GM18519 (cell line): ENCODE data around the gene RIMKLA.

Experiments used
- ATAC-seq: cut with Tn5 transposase; IDR thresholded peaks from one replicate; pipeline ENCODE4 v1.9.1; 2021; ENCODE audit warnings: mild to moderate bottlenecking, moderate library complexity; ENCODE audit not compliant: unreplicated experiment, low FRiP score

The RIMKLA gene

GRCh38 chr1:42424201-42424600, 43.6 kb downstream of the RIMKLA start:
- ATAC-seq = no peak

- no peak for ATAC-seq
Measured at GRCh38 chr1:42427240-42427639, 46.6 kb downstream of the RIMKLA start.

GRCh38 chr1:42429603-42430002, 49.0 kb downstream of the RIMKLA start:
- no peak for ATAC-seq

- no peak for ATAC-seq
Measured at GRCh38 chr1:42430286-42431135, 49.9 kb downstream of the RIMKLA start.

- no peak for ATAC-seq
Measured at GRCh38 chr1:42431514-42431913, 50.9 kb downstream of the RIMKLA start.

- no peak for ATAC-seq
Measured at GRCh38 chr1:42432714-42433113, 52.1 kb downstream of the RIMKLA start.

- ATAC-seq = no peak
Measured at GRCh38 chr1:42433369-42433768, 52.8 kb downstream of the RIMKLA start.

GRCh38 chr1:42434340-42434739, 53.7 kb downstream of the RIMKLA start:
- ATAC-seq = no peak

GRCh38 chr1:42439940-42440339, 59.3 kb downstream of the RIMKLA start:
- ATAC-seq = no peak

- ATAC-seq = no peak
Measured at GRCh38 chr1:42442662-42443061, 62.1 kb downstream of the RIMKLA start.

GRCh38 chr1:42449256-42449655, 68.7 kb downstream of the RIMKLA start:
- no peak for ATAC-seq

- no peak for ATAC-seq
Measured at GRCh38 chr1:42450061-42450460, 69.5 kb downstream of the RIMKLA start.

GRCh38 chr1:42453386-42453785, 72.8 kb downstream of the RIMKLA start:
- no peak for ATAC-seq

GRCh38 chr1:42454403-42454802, 73.8 kb downstream of the RIMKLA start:
- no peak for ATAC-seq

- ATAC-seq = peak; percentile 71
Measured at GRCh38 chr1:42456010-42456753, 75.6 kb downstream of the RIMKLA start, which contains the start of the genes PPCS and ZMYND12. Gene PPCS, plus strand, starts transcription at chr1:42456543. Its CDS starts 23 bp downstream, at chr1:42456566. Gene ZMYND12, minus strand, starts transcription at chr1:42456022. Its CDS starts 25 bp downstream, at chr1:42455997.

GRCh38 chr1:42456754-42457089, 76.1 kb downstream of the RIMKLA start:
- peak; percentile 23 for ATAC-seq

GRCh38 chr1:42461196-42461595, 80.6 kb downstream of the RIMKLA start:
- ATAC-seq = no peak

- ATAC-seq = peak; percentile 94
Measured at GRCh38 chr1:42462828-42463763, 82.5 kb downstream of the RIMKLA start, which contains the start of gene CCDC30. Gene CCDC30, plus strand, starts transcription at chr1:42463286. Its CDS starts 17,266 bp downstream, at chr1:42480552.

GRCh38 chr1:42463921-42464320, 83.3 kb downstream of the RIMKLA start:
- no peak for ATAC-seq

GRCh38 chr1:42466030-42466429, 85.4 kb downstream of the RIMKLA start:
- no peak for ATAC-seq
